Measurements from ENCODE around the gene TMEM106C.

The TMEM106C gene

DNA sequence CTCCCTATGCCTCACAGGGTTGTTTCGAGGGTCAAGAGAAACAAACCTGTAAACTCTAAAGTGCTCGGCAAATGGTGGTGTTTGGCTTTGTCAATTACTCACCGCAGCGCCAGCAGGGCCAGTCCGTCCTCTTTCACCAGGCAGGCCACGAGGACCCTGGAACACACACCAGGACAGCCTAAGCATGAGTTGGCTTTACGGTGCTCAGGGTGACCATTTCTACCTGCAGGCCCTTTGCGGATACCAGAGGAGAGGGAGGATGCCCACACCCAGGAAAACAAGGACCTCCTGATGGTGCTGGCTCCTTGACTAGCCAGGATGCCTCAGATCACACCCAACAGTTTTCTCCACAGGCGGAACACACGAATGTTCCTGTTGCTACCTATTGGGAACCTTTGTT, 29.4 kb downstream of the TMEM106C start:
- DNase-seq (ENCODE audit: low read depth in 1 of 2, low spot score in 1 of 2), result no peak

- DNase-seq (ENCODE audit: low read depth in 1 of 2, low spot score in 1 of 2), result no peak
Observed at GRCh38 chr12:47993491-47993890, 30.1 kb downstream of the TMEM106C start.

GRCh38 chr12:47995981-47996401, 32.6 kb downstream of the TMEM106C start:
- DNase-seq (ENCODE audit: low read depth in 1 of 2, low spot score in 1 of 2), result no peak

DNA sequence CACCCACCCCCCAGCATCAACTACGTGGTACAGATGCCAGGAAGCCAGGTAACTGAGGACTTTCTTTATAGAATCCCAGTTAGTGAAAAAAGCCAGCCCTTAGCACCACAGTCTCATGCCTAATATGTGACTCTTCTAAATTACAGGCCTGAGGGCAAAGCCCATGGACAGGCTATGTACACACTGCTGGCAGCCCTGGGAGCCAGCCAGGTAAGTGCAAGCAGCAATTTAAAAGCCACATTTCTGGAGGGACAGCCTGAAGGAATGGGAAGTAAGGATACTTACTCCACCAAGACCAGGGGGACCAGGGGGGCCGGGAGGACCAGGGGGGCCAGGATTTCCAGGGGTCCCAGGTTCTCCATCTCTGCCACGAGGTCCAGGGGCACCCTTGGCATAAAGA, 33.9 kb downstream of the TMEM106C start:
- no peak for DNase-seq (ENCODE audit: low read depth in 1 of 2, low spot score in 1 of 2)

- no peak for DNase-seq (ENCODE audit: low read depth in 1 of 2, low spot score in 1 of 2)
Observed at GRCh38 chr12:47999816-48000215, 36.4 kb downstream of the TMEM106C start.

DNA sequence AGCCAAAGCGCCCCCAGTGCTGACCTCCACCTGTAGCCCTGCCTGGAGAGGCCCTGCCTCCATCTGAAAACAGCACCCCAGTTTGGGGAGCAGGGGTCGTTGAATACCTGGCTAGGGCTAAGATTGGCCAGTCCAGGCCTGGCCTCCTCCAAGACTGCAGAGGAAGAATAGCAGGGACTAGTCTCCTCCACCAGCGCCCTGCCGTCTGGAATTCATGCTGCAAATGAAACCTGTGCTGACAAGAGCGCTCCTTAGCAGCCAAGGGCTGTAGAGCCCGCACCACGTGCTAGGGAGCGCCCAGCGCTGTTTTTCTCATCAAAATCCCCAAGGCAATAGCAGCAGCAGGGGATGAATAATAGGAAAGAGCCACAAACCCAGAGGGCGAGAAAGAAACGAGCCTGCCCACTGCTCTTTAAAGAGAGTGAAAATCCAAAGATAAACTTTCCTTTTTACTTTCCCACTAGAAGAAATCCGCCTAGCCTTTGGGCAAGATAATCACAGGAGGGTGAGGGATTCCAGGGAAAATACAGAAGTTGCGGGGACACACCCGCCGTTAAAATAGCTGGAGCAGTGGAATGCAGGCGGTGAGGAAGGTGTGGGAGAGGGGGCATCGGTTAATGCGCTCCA, 37.6 kb downstream of the TMEM106C start:
- DNase-seq (ENCODE audit: low read depth in 1 of 2, low spot score in 1 of 2), result no peak

DNA sequence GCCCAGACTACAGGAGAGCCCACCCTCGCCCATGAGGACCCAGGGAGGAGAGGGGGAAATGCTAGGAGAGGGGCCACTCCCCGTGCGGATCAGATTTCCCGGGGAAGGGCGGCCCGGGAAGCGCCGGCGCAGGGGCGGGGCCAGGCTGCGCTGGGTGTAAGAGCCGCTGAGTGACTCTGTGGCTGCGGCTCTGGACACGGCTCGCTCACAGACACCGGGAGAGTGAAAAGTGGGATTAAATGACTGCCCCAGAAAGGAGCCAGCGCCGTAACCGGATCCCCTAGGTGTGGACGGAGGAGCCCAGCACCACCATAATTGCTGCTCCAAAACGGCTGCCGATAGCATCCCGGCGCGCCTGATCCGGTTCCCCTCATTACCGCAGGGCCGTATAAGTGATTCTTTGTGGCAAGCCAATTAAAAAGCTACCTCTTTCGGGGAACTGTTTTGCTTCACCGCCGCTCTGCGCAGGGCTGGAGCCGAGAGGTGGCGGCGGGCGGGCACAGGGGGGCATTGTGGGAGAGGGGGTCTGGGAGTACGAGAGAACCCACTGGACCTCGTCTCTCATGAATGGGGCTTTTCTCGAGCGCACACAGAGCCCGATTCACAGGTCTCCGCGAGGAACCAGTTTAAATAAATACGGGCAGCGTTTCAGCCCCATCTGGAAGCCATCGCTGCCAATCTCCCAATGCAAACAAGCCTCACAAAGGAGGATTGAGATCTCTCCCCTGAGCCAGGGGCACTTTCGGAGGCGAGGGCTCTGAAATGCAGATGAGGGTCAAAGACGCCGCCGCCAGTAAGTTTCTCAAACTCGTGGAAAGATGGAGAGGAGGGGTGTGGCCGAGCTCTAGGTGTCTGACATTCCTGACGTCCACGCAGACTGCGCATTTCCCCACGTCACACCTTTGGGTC, 38.4 kb downstream of the TMEM106C start:
- DNase-seq (ENCODE audit: low read depth in 1 of 2, low spot score in 1 of 2), result no peak

DNA sequence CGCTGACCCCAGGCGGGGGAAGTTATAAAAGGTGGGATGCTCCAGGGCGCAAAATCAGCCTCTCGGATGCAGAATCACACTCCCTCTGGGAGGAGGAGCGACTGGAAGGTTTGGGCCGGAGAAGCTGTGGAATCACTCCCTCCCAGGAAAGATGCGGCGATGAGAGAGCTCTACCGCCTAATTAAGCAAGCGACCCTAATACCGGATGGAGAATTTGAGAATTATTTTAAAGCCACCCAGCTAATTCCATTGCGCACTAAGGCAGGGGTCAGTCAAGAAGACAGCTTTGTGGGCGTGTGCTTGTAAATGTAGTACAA, 39.0 kb downstream of the TMEM106C start:
- DNase-seq (ENCODE audit: low read depth in 1 of 2, low spot score in 1 of 2), result no peak

- DNase-seq (ENCODE audit: low read depth in 1 of 2, low spot score in 1 of 2), result no peak
Observed at GRCh38 chr12:48002773-48003218, 39.4 kb downstream of the TMEM106C start.

- DNase-seq (ENCODE audit: low read depth in 1 of 2, low spot score in 1 of 2), result no peak
Observed at GRCh38 chr12:48003226-48004052, 40.0 kb downstream of the TMEM106C start.

GRCh38 chr12:48004053-48004941, 40.9 kb downstream of the TMEM106C start, which contains the start of gene COL2A1:
Gene COL2A1, minus strand, starts transcription at chr12:48004476. Its CDS starts 155 bp downstream, at chr12:48004321.
- DNase-seq (ENCODE audit: low read depth in 1 of 2, low spot score in 1 of 2), result no peak

- no peak for DNase-seq (ENCODE audit: low read depth in 1 of 2, low spot score in 1 of 2)
Observed at GRCh38 chr12:48005001-48005749, 41.8 kb downstream of the TMEM106C start.

DNA sequence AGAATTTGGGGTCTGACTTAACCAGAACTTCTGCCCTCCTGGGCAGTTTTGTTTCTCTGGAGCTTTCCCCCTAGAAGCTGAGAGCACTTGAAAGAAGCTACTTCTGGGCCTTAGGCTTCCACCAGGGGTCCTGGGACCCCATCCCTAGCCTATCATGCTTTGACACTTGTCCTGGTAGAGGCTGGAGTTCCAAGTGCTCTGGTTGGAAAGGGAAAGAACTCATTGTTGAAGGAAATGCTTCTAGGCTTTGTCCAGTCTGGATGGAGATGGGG, 42.3 kb downstream of the TMEM106C start:
- DNase-seq (ENCODE audit: low read depth in 1 of 2, low spot score in 1 of 2), result no peak

GRCh38 chr12:48007206-48007605, 43.8 kb downstream of the TMEM106C start:
- no peak for DNase-seq (ENCODE audit: low read depth in 1 of 2, low spot score in 1 of 2)

DNA sequence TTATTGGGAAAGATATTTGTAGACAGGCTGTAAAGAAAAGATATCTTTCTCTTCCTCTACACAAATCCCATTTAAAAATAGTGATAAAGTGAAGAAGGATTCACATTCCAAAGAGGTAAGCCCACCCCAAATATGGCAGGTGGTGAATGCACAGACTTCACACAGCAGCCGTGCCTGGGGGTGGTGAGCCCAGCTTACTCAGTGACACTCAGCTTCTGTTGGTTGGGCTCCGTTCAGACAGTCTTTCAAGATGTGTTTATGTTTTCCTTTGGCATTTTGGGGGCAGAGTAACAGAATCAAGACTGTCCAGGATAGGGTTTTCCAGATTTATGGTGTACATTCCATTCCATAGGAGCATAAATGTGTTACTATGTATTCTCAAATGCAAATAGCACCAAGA, 45.0 kb downstream of the TMEM106C start:
- DNase-seq (ENCODE audit: low read depth in 1 of 2, low spot score in 1 of 2), result no peak

DNA sequence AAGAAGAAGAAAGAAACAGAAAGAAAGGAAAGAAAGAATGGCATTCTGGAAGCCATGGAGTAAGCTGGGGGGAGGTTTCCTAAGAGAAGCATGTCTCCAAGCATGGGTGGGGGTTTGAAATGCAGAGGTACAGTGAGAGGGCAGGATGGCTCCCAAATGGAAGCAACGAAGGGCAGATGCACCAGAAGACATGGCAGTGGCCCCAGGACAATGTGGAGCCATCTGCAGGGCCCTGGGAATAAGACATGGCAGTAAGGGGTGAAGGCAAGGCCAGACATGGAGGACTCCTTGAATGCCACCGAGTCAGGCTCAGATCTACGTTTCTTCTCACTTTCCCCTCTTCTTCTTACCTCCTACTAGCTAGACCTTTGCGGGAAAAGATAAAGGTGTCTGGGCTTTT, 45.6 kb downstream of the TMEM106C start:
- no peak for DNase-seq (ENCODE audit: low read depth in 1 of 2, low spot score in 1 of 2)

DNA sequence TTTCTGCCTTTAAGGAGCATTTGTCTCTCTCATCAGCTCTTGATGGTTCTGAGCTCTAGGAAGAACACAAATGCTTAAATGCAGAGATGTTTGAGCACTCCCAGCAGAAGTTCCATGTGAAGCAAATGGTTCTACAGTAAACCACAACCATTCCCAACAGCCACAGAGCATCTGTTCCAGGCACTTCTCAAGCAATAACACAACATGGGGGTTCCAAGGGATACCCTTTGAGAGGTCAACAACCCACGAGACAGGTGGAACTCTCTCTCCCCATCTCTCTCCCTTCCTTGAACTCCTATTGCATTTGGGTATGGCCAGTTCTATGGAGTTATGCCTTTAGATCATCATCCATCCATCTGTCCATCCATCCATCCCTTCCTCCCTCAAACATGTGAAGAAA, 46.1 kb downstream of the TMEM106C start:
- no peak for DNase-seq (ENCODE audit: low read depth in 1 of 2, low spot score in 1 of 2)

DNA sequence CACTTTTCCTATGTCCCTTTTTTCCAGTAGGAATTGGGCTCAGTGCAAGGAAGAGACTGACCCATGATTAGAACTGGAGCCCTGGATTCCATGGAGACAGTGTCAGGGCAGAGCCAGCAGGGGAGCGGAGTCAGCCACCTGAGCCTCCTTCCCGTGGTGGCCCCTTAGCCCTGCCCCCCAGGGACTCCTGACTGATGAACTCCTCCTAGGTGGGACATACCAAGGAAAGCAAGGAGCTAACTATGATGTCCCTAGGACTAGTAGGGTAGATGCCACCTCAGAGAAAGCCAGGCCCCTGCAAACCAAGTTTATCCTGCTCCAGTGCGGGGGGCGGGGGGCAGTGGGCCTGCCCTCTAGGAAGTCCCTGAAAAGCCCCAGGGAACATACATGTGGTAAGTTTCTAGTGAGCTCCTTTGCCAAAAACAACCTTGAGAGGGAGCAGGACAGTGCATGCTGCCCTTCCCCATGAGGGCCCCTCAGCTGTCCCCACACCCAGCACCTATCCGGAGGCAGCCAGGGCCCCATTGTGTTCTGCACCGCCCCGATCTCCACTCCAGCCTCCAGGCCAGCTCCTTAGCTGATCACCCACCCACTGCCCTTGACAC, 47.1 kb downstream of the TMEM106C start:
- no peak for DNase-seq (ENCODE audit: low read depth in 1 of 2, low spot score in 1 of 2)

- DNase-seq (ENCODE audit: low read depth in 1 of 2, low spot score in 1 of 2), result no peak
Observed at GRCh38 chr12:48012070-48012469, 48.7 kb downstream of the TMEM106C start.

DNA sequence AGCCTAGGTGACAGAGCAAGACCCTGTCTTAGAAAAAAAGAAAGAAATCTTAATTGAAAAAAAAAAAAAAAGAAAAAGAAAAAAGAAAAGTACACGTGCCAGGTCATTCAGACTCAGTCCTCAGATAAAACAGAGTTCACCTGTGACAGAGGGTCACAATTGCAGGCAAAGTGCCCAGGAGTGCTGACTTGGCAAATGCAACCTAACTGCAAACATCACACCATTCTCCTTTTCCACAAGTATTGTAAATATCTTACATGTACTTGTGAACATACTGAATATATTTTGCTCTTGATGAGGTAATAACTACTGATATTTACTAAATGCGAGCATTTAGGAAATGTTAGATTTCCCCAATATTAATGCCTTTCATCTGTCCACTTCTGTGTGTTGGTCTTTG, 49.9 kb downstream of the TMEM106C start:
- no peak for DNase-seq (ENCODE audit: low read depth in 1 of 2, low spot score in 1 of 2)
